Amniotic stem cell (primary cell): ENCODE data around the gene GIMAP2.

ENCODE experiments used
- DNase-seq: peaks from one replicate; lab custom pipeline; 2025; lab: John Stamatoyannopoulos, UW

Gene GIMAP2

GRCh38 chr7:150733482-150734095 is 48.1 kb downstream of the GIMAP2 start:
- no peak for DNase-seq

- no peak for DNase-seq
These were observed 48.7 kb downstream of the GIMAP2 start for GRCh38 chr7:150734254-150734653.

DNA sequence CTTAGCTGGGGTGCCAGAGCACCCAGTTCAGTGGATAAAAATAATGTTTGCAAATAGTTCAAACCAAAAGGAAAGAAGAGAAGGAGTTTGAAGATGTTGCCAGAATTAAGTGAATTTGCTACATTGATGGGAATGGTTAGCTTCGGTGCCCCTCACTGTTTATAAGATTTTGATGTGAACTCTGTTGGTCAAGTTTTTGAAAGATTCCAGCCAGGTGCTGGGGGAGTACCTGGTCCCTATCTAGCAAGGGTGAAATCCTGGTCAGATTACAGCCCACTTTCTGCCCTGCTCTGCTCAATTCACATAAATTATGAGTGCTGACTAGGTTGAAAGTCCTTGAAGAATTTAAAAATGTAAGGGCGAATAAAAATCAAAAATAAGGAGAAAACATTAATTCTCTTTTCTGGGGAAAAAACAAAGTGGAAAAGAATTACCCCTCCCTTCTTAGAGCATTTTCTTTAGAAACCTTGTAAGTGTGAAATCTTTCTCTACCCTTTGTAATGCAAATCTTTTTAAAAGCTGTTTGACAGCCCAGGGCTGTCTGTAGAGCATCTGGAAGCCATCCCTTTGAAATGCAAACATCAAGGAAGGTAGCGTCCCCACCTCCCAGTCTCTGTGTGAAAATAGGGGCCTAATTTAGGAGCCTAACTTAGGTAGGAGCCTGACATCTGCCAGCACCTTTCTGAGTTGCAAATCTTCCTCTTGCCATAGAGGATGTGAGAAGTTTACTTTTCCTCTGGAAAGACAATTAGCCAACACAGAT is 50.3 kb downstream of the GIMAP2 start:
- DNase-seq = no peak

- no peak for DNase-seq
These were observed 51.4 kb downstream of the GIMAP2 start for GRCh38 chr7:150736864-150737263.

DNA sequence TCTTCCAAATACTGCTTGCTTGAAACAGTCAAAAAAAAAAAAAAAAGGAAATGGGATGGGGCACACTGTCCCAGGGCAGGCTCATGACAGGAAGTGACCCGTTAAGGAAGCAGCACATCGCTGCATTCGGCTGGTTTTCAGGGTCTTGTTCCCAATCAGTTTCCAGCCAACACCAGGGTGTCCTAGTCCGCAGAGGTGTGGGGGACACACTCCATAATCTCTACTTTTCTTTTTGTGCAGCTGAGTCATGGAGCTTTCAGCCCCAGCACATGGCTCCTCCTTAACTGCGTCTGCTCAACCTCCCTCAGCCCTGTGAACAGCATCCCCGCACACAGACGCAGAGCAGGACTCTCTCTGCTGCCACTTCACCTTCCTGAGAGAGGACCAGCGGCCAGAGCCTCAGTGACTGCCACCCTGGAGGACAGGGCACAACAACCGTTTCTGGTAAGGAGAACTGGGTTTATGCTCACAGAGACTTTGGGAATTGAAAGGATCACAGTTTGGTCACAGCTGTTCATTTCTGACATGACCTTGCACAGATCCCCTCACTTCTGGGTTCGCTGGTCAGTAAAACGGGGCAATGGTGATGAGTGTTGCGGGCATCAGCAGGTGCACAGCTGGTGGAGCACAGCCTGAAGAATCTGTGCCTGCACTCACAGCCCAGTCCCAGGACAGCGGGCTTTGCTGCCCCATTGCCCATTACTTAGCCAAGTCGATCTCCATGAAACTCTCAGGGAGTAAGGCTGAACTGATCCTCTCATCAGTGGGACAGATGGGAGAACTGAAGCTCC is 52.0 kb downstream of the GIMAP2 start, which contains the start of gene GIMAP5:
Gene GIMAP5 (plus strand): TSS at position 154 of the 791 bp plus-strand sequence. CDS start 3,467 bp downstream, outside the sequence.
- DNase-seq = no peak

DNA sequence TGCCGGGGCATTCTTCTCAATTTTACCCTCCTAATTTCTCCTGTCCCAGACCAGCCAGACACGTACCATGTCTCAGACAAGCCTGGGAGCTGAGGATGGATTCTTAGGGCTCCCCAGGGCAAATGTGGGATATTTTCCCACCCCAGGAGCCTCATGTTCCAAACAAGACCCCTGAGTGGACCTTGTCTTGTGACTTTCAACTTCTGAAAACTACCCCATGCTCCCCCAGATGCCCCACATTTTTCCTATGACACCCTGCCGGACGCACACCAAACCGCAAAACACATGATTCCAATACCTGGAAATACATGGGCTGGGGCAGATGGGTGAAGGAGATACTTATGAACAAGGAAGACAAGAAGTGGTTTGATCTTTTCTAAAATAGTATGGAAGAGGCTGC is 52.6 kb downstream of the GIMAP2 start:
- DNase-seq = no peak

- no peak for DNase-seq
These were observed 53.1 kb downstream of the GIMAP2 start for GRCh38 chr7:150738591-150739001.

DNA sequence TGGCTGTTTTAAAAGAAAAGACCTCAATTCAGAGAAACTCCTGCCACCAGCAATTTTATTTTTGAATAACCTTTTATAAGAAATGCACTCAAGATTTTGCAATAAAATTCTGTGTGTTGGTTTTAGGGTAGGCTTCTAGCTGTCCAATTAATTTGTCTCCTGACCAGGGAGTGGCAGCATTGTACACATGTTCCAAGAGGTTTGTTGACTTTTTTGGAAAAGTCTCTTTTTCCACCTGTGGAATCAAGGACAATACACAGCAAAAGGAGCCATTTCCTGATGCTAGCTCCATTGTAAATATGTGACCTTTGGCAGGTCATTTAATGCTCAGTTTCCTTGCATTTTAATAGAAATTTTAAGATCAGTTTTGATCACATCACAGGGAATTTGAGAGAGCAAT is 53.5 kb downstream of the GIMAP2 start:
- DNase-seq = no peak

- no peak for DNase-seq
These were observed 54.5 kb downstream of the GIMAP2 start for GRCh38 chr7:150740053-150740452.

GRCh38 chr7:150742286-150742968 is 56.9 kb downstream of the GIMAP2 start:
- DNase-seq = no peak
